Measurements from ENCODE around the gene EMC9.
"Not testable (repeated sequence)": the region's sequence is repeated elsewhere in the genome, so short reads cannot be mapped to it uniquely, and the experiment has no call there.

Gene EMC9

DNA sequence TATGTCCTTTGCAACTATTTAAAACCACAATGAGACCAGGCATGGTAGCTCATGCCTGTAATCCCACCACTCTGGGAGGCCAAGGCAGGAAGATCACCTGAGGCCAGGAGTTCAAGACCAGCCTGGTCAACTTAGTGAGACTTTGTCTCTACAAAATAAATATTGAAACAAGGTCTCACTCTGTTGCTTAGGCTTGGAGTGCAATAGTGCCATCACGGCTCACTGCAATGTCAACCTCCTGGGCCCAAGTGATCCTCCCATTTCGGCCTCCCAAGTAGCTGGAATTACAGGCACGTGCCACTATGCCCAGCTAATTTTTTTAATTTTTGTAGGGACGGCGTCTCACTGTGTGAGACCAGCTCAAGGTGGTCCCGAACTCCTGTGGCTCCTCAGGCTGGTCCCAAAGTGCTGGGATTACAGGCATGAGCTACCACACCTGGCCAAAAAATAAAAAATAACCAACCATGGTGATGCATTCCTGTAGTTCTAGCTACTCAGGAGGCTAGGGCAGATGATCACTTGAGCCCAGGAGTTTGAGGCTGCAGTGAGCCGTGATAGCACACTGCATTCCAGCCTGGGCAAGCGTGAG is 11.9 kb downstream of the EMC9 start:
- no peak for DNase-seq

DNA sequence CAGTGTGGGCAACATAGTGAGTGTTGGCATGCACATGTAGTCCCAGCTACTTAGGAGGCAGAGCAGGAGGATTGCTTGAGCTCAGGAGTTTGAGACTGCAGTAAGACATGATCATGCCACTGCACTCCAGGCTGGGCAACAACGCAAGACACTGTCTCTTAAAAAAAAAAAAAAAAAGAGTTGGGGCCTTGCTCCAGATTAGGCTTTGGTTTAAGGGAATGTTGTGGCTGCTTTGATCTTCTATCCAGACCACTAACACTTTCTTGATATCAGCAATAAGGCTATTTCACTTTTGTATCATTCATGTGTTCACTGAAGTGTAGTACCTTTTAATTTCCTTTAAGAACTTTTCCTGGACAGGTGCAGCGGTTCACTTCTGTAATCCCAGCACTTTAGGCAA is 13.7 kb downstream of the EMC9 start:
- DNase-seq, result no peak

DNA sequence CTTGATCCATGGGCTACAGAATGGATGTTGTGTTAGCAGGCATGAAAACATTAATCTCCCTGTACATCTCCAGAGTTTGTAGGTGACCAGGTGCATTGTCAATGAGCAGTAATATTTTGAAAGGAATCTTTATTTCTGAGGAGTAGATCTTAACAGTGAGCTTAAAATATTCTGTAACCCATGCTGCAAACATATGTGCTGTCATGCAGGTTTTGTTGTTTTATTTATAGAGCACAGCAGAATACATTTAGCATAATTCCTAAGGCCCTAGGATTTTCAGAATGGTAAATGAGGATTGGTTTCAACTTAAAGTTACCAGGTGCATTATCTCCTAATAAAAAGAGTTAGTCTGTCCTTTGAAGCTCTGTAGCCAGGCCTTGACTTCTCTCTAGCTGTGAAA is 14.5 kb downstream of the EMC9 start:
- no peak for DNase-seq

DNA sequence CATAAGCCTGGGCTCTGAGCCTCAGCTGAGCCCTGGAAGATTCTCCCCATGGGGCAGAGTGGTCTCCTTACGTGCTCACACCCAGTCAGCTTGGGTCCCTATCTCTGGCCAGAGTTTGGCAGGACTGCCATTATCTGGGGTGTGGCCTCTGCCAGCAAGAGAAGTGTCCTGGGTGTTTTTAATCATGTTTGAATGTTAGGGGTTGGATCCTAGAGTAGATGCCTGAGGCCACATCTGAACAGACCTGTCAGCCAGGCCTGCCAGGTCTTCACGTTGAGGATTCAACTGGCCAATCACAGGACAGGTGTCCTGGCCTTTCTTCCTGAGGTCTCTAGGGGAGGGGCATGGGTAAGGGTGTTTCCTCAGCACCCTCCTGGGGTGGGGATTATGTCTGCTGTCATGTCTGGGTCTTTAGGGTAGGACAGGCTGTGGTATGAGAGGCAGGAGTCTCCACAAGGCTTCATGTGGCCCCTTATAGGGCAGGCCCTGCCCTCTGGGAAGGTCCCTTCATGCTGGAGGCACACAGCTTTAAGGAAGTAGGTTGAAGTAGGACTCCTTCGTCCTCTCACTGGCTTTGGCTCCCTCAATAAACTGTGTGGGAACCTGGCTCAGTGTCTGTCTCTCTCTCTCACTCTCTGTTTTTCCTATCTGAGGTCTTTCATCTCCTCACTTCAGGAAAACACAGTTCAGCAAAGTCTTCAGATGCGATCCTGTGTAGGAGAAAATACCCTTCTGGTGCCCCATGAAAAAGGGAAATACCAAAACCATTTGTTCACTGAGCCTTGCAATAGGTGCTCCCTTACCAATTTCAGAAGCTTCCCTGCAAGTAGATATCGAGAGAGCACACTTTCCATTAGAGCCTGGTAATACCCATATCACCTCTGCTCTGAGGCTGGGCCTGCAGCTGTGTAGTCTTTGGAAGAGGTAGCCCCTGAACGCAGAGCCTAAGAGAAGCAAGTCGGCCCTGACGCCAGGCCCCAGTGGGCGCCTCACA is 17.7 kb downstream of the EMC9 start:
- no peak for DNase-seq

DNA sequence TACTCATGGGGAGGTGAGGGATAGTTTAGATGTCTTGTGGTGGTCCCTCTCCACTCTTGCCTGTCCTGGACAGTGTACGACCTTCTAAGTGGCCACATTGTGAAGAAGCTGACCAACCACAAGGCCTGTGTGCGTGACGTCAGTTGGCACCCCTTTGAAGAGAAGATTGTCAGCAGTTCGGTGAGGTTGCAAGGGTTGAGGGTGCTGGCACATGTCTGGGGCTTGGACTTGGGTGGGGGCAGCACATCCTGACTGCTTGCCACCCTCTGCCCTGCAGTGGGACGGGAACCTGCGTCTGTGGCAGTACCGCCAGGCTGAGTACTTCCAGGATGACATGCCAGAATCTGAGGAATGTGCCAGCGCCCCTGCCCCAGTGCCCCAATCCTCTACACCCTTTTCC is 18.5 kb downstream of the EMC9 start:
- no peak for DNase-seq

DNA sequence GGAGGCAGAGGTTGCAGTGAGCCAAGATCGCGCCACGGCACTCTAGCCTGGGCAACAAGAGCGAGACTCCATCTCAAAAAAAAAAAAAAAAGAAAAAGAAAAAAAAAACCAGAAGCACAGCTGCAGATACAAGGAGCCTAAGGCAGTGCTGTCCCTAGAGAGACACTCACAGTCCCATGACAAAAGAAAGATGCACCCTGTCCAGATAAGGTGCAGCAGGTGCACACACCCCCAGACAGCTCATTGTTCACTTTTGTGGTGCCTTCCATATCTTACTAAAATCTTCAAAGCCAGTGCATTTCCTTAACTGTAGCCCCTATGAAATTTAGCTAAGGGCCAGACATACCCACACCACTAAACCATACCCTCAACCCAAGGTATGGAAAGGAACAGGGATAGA is 19.0 kb downstream of the EMC9 start:
- no peak for DNase-seq

DNA sequence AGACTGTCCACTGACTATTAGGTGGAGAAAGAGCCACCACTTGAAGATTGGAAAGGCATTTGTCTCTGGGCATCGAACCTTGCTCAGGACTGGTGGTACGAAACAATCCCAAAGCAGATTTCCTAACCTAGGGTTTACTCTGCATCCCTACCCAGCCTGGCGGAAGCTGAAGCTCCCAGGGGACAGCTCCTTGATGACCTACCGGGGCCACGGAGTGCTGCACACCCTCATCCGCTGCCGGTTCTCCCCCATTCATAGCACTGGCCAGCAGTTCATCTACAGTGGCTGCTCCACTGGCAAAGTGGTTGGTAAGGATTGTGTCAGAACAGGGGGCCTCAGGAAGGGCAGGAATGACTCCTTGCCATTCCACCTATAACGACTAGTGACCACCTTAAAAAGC is 20.2 kb downstream of the EMC9 start:
- no peak for DNase-seq

DNA sequence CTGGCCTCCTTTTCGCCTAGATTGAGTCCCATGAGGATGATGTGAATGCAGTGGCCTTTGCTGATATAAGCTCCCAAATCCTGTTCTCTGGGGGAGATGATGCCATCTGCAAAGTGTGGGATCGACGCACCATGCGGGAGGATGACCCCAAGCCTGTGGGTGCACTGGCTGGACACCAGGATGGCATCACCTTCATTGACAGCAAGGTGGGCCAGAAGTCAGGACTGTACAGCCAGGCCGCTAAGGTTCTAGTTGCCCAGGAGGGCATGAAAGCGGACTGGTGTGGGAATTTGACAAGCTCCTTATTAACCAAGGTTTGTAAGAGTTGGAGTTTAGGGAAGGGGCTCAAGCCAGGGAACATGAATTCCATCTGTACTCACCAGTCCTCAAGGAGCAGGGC is 21.7 kb downstream of the EMC9 start:
- no peak for DNase-seq

DNA sequence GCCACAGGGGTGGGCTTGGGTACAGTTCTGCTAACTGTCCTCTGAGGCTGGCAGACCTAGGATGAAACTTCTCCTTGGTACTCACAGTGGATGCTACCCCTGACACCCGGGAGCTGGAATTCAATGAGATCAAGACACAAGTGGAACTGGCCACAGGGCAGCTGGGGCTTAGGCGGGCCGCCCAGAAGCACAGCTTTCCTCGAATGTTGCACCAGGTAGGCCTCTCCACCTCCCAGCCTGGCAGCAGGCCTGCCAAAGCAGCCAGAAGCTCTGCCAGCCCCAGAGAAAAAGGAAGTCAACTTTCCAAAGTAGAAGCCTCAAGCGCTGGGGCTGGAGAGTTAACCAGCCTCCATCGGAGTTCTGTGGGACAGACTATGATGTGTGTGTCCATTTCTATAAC is 24.2 kb downstream of the EMC9 start:
- DNase-seq, result no peak

DNA sequence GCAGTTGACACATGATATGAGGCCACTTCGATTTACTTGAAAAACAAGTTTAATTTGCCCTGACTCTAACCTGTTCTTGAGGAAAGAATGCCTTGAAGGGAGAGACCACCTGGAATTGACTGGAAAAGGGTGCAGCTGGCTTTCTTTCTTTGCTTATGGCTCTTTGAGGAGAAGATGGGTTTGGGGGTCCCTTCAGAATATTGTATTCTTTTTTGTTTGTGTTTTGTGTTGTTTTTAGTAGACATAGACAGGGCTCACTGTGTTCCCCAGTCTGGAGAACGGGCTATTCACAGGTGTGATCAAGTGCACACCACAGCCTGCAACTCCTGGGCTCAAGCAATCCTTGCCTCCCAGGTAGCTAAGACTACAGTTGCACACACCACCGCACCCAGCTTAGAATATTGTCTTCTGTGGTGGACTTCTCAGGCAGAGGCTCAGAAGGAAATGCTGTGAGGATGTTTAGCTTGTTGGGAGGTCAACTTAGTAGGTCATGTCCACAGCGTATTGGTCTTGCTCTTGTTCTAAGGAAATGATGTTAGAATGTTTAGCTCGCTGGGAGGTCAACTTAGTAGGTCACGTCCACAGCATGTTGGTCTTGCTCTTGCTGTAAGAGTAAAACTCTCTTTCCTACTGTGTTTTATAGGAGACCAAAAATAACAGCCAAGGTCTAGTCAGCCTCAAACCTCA is 25.1 kb downstream of the EMC9 start:
- DNase-seq, result no peak

DNA sequence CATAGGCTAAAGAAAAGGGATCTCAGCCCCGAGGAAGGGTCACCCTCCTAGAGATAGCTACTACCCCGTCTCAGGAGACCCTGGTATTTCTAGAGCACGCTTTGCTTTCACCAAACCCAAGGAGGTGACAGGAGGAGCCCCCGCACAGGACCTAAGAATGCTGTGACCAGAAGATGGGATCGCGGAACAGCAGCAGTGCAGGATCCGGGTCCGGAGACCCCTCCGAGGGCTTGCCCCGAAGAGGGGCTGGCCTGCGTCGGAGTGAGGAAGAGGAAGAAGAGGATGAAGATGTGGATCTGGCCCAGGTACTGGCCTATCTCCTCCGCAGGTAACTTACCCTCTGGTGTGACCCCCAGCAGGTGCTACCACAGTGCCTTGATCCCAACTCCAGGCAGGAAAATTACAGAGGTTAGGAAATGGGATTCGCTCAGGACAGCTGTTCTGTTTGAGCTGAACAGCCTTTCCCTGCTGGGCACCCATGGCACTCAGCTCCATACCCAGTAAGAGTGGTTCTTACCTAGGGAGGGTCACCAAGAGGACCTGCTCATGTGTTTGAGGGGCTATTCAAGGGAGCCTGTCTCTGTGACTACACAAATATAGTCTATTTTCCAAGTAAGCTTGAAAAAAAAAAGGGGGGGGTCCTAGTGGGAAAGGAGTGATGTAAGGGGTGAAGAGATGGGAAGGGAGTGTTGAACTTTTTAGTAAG is 25.8 kb downstream of the EMC9 start:
- DNase-seq, result no peak

DNA sequence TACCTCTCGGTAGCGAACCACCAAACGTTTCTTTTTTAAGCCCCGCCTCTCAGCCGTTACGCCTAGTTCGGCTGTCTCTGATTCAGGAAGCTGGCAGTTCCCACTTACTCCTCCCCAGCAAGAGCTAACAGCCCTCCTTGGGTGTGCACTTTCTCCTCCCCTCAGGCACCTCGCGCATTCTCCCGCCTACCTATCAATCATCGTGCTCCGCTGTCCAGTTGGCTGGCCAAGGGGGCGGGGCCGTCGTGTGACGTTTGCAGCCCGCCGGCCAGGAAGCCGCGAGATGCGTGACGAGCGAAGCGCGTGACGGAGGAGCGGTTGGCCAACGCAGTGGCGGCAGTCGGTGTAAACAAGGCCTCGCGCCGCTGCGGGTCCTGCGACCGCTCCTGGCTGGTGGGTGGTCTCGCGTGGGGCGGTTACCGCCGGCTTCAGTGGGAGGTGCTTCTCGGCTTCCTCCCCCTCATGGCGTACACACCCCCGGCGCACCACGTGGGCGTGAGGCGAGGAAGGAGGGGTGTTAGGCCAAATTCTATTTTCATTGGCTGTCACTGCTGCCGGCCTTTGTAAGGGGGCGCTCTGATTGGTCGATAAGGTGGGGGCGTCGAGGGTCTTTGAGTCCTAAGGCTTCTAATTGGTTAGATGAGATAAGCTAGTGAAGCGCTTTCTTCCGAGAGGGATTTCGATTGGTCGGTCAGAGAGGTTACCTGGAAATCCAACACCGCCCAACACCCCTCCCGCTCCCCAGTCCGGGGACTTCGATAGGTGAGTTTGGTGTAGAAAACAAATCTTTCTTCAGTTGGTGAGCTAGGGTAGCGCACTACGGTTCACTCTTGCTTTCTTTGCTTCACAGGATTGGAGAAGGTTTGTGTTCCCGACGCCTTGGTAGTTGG is 26.6 kb downstream of the EMC9 start, which contains the start of the genes DCAF11 and NRL:
DCAF11 (plus strand) TSS at position 246 of the 890 bp plus-strand sequence. CDS start 818 bp downstream, outside the sequence.
NRL (minus strand) TSS at position 418 of the 890 bp plus-strand sequence. CDS start 32,101 bp downstream, outside the sequence.
- peak; percentile 99 for DNase-seq

DNA sequence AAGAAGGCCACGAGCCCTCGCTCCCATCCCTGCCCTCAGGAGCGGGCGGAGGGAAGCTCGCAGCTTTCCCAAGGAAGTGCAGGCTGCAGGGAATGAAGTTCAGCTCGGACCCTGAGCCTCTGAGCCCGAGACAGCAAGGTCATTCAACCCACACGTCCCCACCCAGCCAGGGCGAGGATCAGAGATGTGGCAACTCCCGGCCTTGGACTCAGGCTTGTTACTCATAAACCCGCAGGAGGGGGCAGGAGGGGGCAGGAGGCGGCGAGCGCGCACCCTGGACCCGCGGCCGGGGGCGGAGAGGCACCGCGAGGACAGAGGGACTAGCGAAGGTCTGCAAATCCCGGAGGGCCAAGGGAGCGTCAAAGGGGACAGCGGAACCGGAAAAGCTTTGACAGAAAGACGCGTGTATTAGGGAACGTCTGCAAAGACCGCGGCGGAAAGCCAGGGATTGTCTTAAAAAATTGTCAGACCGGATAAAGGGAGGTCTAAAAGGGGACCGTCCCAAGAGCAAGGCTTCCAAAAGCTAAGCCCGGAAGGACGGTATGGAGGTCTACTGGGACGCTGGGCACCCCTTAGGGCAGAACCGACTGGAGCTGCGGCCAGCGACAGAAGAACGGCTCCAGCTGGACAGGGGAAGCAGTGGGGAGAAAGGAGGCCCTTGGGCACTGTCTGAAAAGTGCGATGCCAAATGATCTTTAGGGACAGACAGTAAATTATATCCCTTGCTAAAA is 27.4 kb downstream of the EMC9 start:
- peak; percentile 50 for DNase-seq

DNA sequence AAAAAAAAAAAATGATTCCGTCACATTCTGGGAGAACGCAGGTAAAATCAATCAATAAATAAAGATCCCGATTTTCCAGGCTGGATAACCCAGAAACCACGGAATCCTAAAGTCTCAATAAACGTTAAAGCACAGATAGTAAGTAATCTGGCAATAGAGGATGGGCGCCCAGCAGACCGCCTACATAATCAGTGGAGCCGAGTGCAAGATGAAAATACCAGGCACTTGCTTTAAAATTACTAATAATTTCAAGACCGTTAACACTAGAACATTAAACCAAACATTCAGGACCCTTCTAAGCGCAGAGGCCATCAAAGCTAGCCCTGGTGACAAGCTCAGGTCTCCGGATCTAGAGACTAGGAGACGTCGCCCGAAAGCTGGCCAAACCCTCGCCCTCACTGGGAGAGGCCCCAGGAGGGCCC is 28.0 kb downstream of the EMC9 start:
- no peak for DNase-seq

DNA sequence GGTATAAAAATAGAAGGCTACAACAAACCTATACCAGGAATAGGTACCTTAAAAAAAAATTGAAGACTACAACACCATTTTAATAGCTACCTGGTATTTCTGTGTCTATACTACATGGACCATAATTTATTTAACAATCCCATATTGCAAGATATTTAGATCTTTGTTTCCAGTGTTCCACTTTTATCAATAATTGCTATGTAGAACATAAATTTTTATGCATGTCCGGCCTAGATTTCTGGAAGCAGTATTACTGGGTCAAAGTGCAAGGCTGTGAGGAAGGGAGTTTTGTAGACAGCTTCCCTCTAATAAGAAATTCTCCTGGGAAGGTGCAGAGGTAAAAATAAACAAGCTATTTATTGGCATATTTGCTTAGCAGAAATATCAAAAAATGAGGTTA is 30.9 kb downstream of the EMC9 start:
- no peak for DNase-seq

DNA sequence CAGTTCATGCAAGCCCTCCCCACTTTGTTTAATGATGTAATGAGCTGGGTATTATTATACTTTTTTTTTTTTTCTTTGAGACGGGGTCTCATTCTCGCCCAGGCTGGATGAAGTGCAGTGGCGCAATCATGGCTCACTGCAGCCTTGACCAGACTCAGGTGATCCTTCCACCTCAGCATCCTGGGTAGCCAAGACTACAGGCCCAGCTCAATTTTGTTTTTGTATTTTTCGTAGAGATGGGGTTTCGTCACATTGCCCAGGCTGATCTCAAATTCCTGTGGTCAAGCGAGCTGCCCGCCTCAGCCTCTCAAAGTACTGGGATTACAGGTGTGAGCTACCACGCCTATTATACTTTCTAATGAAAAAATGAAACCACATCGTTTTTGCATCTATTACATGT is 31.3 kb downstream of the EMC9 start:
- DNase-seq, result no peak

DNA sequence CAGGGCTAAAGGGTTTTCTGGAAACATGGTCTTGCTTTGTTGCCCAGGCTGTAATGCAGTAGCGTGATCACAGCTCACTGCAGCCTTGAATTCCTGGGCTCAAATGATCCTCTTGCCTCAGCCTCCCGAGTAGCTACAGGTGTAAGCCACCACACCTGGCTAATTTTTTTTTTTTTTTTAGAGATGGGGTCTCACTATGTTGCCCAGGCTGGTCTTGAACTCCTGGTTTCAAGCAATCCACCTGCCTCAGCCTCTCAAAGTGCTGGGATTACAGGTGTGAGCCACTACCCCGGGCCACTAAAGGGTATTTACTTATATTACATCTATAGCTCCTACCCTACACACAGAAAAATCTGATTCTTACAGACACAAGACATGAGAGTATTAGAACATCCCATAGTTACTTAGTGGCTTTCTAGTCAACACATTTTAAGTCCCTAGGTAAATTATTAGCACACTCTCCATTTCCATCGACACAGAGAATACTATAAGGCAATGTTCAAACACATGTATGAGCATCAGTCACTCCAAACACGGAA is 33.0 kb downstream of the EMC9 start:
- no peak for DNase-seq

DNA sequence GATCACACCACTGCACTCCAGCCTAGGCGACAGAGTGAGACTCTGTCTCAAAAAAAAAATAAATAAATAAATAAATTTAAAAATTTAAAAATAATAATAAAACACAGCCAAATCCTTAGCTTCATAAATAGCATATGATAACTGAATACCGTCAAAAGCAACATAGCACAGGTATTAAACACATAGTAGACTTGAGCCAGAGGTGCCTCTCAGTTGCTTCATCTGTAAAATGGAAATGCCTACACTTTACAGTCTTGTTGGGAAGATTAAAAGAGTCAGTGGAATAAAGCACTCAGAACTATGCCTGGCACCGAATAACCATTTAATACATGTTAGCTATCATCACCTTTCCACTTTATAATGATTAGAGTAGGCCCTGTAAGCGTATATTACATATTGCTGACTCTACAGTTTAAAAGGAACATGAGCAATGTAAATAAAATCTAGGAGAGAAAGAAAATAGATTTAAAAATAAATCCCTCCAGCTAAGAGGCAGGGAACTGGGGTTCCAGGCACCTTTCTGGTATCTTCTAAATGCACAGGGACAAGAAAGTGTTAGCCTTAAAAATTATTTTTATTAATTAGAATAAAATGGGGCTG is 34.6 kb downstream of the EMC9 start:
- DNase-seq, result no peak

DNA sequence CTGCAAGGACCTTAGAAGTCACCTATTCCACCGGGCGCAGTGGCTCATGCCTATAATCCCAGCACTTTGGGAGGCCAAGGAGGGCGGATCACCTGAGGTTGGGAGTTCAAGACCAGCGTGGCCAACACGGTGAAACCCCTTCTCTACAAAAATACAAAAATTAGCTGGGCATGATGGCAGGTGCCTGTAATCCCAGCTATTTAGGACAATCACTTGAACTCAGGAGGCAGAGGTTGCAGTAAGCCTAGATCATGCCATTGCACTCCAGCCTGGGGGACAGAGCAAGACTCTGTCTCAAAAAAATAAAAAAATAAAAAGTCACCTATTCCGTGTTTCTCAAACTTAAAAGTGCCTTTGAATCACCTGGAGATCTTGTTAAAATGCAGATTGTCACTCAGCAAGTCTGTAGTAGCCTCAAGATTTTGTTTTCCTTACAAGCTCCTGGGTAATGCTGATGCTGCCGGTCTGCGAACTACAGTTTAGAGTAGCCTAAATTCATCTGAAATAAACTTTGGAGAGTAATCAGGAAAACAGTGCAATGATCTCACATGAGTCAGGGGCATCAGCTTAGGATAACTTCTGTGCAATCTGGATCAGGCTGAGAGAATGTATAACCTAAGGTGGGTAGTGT is 35.7 kb downstream of the EMC9 start:
- DNase-seq, result not testable (repeated sequence)

DNA sequence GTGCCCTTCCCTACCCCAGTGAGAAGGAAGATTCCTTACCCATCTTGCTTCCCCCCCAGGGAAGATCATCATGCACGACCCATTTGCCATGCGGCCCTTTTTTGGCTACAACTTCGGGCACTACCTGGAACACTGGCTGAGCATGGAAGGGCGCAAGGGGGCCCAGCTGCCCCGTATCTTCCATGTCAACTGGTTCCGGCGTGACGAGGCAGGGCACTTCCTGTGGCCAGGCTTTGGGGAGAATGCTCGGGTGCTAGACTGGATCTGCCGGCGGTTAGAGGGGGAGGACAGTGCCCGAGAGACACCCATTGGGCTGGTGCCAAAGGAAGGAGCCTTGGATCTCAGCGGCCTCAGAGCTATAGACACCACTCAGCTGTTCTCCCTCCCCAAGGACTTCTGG is 37.9 kb downstream of the EMC9 start:
- no peak for DNase-seq
